Vagina (tissue), 2 donors: ENCODE data around the gene SCO2. TPM values are rescaled to one million over a fixed set of nuclear protein-coding genes. Genes with fewer than 3 reads are reported as not detected.
A peak's percentile ranks its signal among the peaks of the same experiment; 100 is the strongest.

ENCODE experiments used
- DNase-seq, 2 donors: peaks; one replicate each; pipeline ENCODE4 v3.0.0-alpha.2; 2017; ENCODE audit errors: extremely low spot score in 2 of 2
- H3K27ac ChIP-seq: fragments of 200-600 bp; sonication (generic); one replicate; pipeline ENCODE4 v1.5.1; 2019
- H3K27me3 ChIP-seq: fragments of 200-600 bp; sonication (generic); one replicate; pipeline ENCODE4 v1.5.1; 2019
- H3K36me3 ChIP-seq, 2 donors: fragments of 200-600 bp; sonication (generic); one replicate each; pipeline ENCODE4 v1.5.1; 2017 to 2019
- H3K4me1 ChIP-seq: fragments of 200-600 bp; sonication (generic); one replicate; pipeline ENCODE4 v1.5.1; 2019
- H3K4me3 ChIP-seq, 2 donors: fragments of 200-600 bp; sonication (generic); 1 replicate in 1 of 2; 2 replicates in 1 of 2; pipeline ENCODE4 v1.5.1; 2016 to 2019
- H3K9me3 ChIP-seq: fragments of 200-600 bp; sonication (generic); one replicate; pipeline ENCODE4 v1.5.1; 2019
- POLR2A ChIP-seq, 2 donors: fragments of 450-650 bp; IDR thresholded peaks; one replicate each; pipeline ENCODE4 v1.6.1; 2017; ENCODE audit warnings: antibody characterized with exemption in 2 of 2, mild to moderate bottlenecking in 2 of 2, moderate library complexity in 2 of 2
- POLR2AphosphoS5 ChIP-seq, 2 donors: sonication (generic); formaldehyde crosslinking; IDR thresholded peaks; one replicate each; pipeline ENCODE4 v1.9.0; 2017; ENCODE audit warnings: antibody characterized with exemption in 2 of 2, mild to moderate bottlenecking in 2 of 2, low read depth in 1 of 2; ENCODE audit not compliant: insufficient read depth in 1 of 2
- intact Hi-C: fragments of 100-400 bp; cut with DNase I; formaldehyde crosslinking; loops from one replicate; pipeline ENCODE4 v1.15.1; 2023
- total RNA-seq: library from RNA; depleted of rRNA; stranded (reverse); fragments of >200 nt; gene quantifications from one replicate; pipeline ENCODE4 v1.2.3, GENCODE V29; 2016
- TF ChIP-seq, protein P1 (sequence below), 3 experiments: fragments of 450-650 bp in 2 of 3; fragments of 200-600 bp in 1 of 3; sonication (generic) in 1 of 3; IDR thresholded peaks; one replicate each; pipeline ENCODE4 v1.5.1; 2017 to 2019; ENCODE audit warnings: antibody characterized with exemption in 3 of 3, mild to moderate bottlenecking in 2 of 3, moderate library complexity in 2 of 3

SCO2 gene
- total RNA-seq, 1 donor from 2014 or later: 25.0 TPM

DNA sequence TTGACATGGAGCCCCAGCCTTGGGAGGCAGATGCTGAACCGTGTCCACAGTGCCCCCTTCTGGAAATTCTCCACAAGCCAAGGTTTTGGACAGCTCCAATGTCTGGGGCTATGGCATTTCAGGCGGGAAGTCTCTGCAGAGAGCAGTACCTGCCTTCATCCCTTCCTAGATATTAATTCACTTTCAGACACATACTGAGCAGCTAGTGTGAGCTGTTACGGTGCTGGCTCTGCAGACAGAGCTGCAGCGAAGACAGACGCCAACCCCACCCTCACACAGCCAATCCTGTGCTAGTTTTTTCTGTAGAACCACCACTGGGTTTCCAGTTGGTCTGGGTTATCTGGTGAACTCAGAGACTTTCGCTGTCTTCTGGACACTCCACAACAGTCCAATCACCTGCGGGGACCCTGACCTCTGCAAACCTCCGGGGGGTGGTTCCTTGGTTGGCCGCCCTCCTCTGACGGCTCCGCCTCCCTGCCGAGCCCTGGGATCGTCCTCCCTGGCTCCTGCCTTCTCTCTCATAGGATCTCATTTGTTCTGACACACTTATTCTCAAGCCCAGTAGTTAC lies 27.0 kb downstream of the SCO2 start:
- Histone ChIP-seq H3K27ac (no peak overlapping the region), H3K9me3 (no peaks in the 10 kb centered on the region), H3K36me3 (peaks cover 0 to 10% of the 10 kb centered on the region in 2 donors), H3K4me1 (peaks cover 8% of the 10 kb centered on the region), H3K4me3 (no peak overlapping the region), H3K27me3 (no peaks in the 10 kb centered on the region)
- intact Hi-C loops: no loop called here
- no peak for TF ChIP-seq POLR2A (IDR thresholded peaks at IDR 0.05)
- TF ChIP-seq POLR2AphosphoS5 (IDR thresholded peaks at IDR 0.05; ENCODE audit: insufficient read depth in 1 of 2, low read depth in 1 of 2): no peak
- TF ChIP-seq, protein P1, sequence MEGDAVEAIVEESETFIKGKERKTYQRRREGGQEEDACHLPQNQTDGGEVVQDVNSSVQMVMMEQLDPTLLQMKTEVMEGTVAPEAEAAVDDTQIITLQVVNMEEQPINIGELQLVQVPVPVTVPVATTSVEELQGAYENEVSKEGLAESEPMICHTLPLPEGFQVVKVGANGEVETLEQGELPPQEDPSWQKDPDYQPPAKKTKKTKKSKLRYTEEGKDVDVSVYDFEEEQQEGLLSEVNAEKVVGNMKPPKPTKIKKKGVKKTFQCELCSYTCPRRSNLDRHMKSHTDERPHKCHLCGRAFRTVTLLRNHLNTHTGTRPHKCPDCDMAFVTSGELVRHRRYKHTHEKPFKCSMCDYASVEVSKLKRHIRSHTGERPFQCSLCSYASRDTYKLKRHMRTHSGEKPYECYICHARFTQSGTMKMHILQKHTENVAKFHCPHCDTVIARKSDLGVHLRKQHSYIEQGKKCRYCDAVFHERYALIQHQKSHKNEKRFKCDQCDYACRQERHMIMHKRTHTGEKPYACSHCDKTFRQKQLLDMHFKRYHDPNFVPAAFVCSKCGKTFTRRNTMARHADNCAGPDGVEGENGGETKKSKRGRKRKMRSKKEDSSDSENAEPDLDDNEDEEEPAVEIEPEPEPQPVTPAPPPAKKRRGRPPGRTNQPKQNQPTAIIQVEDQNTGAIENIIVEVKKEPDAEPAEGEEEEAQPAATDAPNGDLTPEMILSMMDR (IDR thresholded peaks at IDR 0.05): peak in 1 of 3 experiments; percentile 43
- DNase-seq: no peak

DNA sequence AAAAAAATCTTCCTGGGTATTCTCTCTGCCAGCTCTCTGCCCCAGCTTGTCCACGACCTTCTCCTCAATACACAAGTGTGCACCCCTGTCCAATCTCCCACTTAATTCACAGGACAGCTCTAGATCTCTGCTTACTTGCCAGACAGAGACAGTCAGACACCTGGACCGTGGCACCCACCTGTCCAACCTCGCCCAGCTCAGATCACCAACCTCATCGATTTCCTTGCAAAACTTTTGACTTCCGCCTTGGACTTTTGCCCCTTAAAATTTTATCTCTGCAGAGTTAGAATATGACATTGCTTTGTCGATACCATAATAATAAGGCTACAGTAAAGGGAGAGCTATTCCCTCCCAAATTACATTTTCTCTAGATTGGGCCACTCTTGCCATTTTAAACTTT lies 28.3 kb downstream of the SCO2 start:
- DNase-seq: no peak
- no peak overlapping the region for H3K27ac ChIP-seq
- no peak overlapping the region for H3K4me3 ChIP-seq
- no peak for TF ChIP-seq POLR2AphosphoS5 (IDR thresholded peaks at IDR 0.05; ENCODE audit: insufficient read depth in 1 of 2, low read depth in 1 of 2)
- TF ChIP-seq, protein P1 (IDR thresholded peaks at IDR 0.05): no peak
- TF ChIP-seq POLR2A (IDR thresholded peaks at IDR 0.05): no peak
- intact Hi-C loops: no loop called here
- H3K27me3 ChIP-seq: no peaks in the 10 kb centered on the region
- no peaks in the 10 kb centered on the region for H3K36me3 ChIP-seq
- H3K4me1 ChIP-seq: peaks cover 8% of the 10 kb centered on the region
- H3K9me3 ChIP-seq: no peaks in the 10 kb centered on the region

DNA sequence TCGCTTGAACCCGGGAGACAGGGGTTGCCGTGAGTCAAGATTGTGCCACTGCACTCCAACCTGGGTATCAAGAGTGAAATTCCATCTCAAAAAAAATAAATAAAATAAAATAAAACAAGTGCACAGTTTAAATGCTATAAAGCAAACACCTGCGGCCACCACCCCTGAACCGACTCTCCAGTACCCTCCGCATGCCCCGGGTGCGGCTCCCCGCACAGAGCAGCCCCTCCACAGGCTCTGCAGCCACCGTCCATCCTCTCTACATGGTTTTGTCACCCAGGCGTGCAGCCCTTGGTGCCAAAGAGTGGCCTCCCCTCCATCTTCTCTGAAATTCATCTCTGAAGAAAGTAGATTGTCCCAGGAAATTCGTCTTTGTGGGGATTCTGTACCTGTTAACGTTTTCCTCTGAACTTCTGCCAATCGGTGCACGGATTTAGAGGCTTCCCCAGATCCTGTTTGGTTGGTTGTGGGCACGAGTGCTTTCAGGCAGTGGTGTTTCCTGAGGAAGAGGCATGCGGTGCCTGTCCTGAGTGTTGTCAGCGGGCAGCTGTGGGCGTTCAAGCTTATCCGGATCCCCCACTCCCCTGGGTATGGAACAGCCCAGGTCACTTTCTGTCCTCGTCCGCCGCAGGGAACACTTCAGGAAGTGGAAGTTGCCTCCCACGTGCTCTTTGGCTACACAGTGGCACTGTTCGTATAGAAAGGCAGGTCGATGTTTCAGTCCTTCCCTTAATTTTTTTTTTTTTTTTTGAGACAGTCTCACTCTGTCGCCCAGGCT lies 34.7 kb downstream of the SCO2 start:
- Histone ChIP-seq H3K4me1 (no peaks in the 10 kb centered on the region), H3K36me3 (no peaks in the 10 kb centered on the region), H3K27ac (no peak overlapping the region), H3K4me3 (no peak overlapping the region), H3K9me3 (no peaks in the 10 kb centered on the region), H3K27me3 (no peaks in the 10 kb centered on the region)
- DNase-seq: no peak
- intact Hi-C loops: no loop called here
- TF ChIP-seq POLR2AphosphoS5 (IDR thresholded peaks at IDR 0.05; ENCODE audit: insufficient read depth in 1 of 2, low read depth in 1 of 2) (no peak), POLR2A (IDR thresholded peaks at IDR 0.05) (no peak)
- TF ChIP-seq, protein P1 (IDR thresholded peaks at IDR 0.05): no peak

DNA sequence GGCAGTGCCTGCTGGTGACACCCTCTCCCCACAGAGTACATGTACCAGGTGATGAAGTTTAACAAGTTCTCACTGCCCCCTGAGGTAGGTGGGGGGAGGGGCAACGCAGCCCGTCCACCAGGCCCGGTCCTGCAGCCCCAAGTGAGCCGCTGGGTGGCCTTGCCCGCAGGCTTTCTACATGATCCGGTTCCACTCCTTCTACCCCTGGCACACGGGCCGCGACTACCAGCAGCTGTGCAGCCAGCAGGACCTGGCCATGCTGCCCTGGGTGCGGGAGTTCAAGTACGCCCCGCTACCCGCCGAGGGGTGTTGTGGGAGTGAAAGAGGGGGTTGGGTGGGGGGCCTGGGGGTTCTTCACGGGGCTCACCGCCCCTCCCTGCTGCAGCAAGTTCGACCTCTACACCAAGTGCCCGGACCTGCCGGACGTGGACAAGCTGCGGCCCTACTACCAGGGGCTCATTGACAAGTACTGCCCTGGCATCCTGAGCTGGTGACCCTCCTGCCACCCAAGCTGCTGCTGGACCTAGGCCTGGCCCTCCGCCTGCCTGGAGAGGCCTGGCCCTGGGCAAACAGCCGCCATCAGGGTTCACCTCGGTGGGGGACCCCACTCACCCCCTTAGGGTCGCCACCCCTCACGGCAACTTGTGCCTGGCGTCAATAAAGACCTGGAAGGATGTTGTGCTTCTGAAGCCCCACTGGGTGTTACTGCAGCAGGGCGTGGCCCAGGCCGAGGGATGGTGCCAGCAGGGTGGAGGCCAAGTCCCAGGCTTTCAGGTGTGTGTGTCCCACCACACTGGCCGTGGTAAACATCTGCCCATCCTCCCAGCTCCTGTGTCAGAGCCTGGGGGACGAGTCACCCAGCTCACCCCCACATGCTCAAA lies 35.8 kb downstream of the SCO2 start:
- H3K36me3 ChIP-seq: no peaks in the 10 kb centered on the region
- no peaks in the 10 kb centered on the region for H3K27me3 ChIP-seq
- TF ChIP-seq POLR2A (IDR thresholded peaks at IDR 0.05): no peak
- TF ChIP-seq POLR2AphosphoS5 (IDR thresholded peaks at IDR 0.05; ENCODE audit: insufficient read depth in 1 of 2, low read depth in 1 of 2): no peak
- TF ChIP-seq, protein P1 (IDR thresholded peaks at IDR 0.05): no peak
- H3K4me1 ChIP-seq: no peaks in the 10 kb centered on the region
- no peak for DNase-seq
- H3K4me3 ChIP-seq: no peak overlapping the region
- H3K27ac ChIP-seq: no peak overlapping the region
- intact Hi-C loops: no loop called here
- no peaks in the 10 kb centered on the region for H3K9me3 ChIP-seq
